Progenitor cell of endocrine pancreas (in vitro differentiated cells): ENCODE measurements around the gene CNDP1. TPM values are rescaled to one million over a fixed set of nuclear protein-coding genes. Genes with fewer than 3 reads are reported as not detected.

Source experiments
- DNase-seq: peaks from one replicate; pipeline ENCODE4 v3.0.0; 2021; ENCODE audit warnings: low spot score; ENCODE audit not compliant: unreplicated experiment
- H3K27ac Mint-ChIP-seq: 2 replicates; pipeline ENCODE4 v1.8.0; 2021; ENCODE audit warnings: mild to moderate bottlenecking, moderate library complexity, mixed read lengths
- H3K27me3 Mint-ChIP-seq: 2 replicates; pipeline ENCODE4 v1.8.0; 2021; ENCODE audit warnings: mixed read lengths
- H3K36me3 Mint-ChIP-seq: 2 replicates; pipeline ENCODE4 v1.8.0; 2022; ENCODE audit warnings: mixed read lengths; ENCODE audit not compliant: insufficient read depth
- H3K4me1 Mint-ChIP-seq: 2 replicates; pipeline ENCODE4 v1.8.0; 2021; ENCODE audit warnings: low read depth, mixed read lengths
- H3K4me3 Mint-ChIP-seq: 2 replicates; pipeline ENCODE4 v1.8.0; 2021; ENCODE audit warnings: low read depth, mild to moderate bottlenecking, moderate library complexity, mixed read lengths
- H3K9me3 Mint-ChIP-seq: 2 replicates; pipeline ENCODE4 v1.8.0; 2021; ENCODE audit warnings: low read depth, mixed read lengths
- total RNA-seq: library from RNA; stranded (reverse); gene quantifications from 2 replicates; pipeline ENCODE4 v1.2.1, GENCODE V29; 2021
- TF ChIP-seq, protein P1 (sequence below): fragments of 200-600 bp; sonication (generic); IDR thresholded peaks from one replicate; pipeline ENCODE4 v1.5.0; 2021; ENCODE audit warnings: antibody characterized with exemption, mild to moderate bottlenecking; ENCODE audit not compliant: unreplicated experiment

CNDP1 gene
- total RNA-seq, 1 donor from 2014 or later: 0.38 TPM

DNA sequence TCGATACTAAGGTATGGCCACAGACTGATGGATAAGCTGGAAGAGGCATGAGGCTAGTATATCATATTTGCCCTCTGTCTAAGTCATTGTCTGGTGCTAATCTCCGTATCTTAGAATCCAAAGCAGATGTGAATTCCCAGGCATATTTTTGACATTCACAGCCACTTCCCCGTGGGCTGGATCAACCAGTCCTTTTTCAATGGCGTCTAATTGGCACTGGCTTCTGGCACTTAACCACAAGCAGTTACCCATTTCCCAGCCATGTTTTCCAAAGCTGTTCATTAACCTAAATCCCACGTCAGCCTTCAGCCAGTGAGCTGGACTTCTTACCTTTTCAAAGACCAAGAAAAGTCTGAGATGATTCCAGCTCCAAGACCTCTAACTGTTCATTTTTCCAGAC lies 42.7 kb downstream of the CNDP1 start:
- TF ChIP-seq, protein P1, sequence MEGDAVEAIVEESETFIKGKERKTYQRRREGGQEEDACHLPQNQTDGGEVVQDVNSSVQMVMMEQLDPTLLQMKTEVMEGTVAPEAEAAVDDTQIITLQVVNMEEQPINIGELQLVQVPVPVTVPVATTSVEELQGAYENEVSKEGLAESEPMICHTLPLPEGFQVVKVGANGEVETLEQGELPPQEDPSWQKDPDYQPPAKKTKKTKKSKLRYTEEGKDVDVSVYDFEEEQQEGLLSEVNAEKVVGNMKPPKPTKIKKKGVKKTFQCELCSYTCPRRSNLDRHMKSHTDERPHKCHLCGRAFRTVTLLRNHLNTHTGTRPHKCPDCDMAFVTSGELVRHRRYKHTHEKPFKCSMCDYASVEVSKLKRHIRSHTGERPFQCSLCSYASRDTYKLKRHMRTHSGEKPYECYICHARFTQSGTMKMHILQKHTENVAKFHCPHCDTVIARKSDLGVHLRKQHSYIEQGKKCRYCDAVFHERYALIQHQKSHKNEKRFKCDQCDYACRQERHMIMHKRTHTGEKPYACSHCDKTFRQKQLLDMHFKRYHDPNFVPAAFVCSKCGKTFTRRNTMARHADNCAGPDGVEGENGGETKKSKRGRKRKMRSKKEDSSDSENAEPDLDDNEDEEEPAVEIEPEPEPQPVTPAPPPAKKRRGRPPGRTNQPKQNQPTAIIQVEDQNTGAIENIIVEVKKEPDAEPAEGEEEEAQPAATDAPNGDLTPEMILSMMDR: no peak
- no peaks in the 10 kb centered on the region for H3K9me3 Mint-ChIP-seq
- H3K4me3 Mint-ChIP-seq: no peak overlapping the region
- H3K27me3 Mint-ChIP-seq: peaks cover 22% of the 10 kb centered on the region
- no peak overlapping the region for H3K27ac Mint-ChIP-seq
- no peaks in the 10 kb centered on the region for H3K36me3 Mint-ChIP-seq
- H3K4me1 Mint-ChIP-seq: peaks cover 6% of the 10 kb centered on the region
- DNase-seq: no peak

DNA sequence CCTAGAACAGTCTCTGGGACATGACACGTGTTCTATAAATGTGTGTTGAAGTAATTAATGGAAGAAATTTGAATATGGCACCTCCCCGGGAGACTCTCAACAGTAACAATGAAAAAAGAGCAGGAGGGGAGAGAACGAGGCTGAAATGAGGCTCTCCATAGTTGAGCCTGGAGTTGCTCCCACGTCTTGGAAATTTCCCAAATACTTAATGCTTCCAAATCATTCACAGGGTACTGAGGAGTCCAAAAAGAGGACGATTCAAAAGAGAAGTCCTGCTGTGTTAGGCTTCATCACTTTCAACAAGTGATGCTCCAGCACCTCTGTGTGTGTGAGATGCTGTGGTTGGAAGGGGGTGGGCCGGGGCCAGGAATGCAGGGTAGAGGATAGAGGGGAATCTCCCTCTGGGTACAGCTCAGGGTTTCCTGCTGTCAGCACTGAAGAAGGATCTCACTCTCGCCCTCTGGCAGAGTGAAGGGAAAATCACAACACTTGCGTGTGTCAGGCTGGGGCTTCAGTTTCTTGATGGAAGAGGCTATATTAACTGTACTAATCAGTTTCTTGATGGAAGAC lies 45.3 kb downstream of the CNDP1 start:
- H3K27ac Mint-ChIP-seq: no peak overlapping the region
- H3K4me3 Mint-ChIP-seq: no peak overlapping the region
- no peak for DNase-seq
- H3K9me3 Mint-ChIP-seq: no peaks in the 10 kb centered on the region
- TF ChIP-seq, protein P1: no peak
- no peaks in the 10 kb centered on the region for H3K36me3 Mint-ChIP-seq
- H3K4me1 Mint-ChIP-seq: peaks cover 6% of the 10 kb centered on the region
- H3K27me3 Mint-ChIP-seq: peaks cover 26% of the 10 kb centered on the region

DNA sequence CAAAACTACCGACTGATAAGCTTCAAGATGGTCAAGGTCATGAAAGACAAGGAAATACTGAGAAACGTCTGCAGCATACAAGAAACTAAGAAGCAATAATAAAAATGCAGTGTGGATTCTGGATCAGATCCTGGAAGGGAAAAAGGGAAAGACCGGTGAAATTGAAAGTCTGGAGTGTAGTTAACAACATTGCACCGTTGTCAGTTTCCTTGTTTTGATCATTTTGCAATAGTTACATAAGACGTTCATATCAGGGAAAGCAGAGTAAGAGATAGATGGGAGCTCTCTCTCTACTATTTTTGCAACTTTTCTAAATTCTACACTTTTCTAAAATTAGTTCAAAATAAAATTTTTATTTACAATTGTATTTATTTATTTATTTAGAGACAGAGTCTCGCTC lies 48.3 kb downstream of the CNDP1 start:
- H3K27ac Mint-ChIP-seq: no peak overlapping the region
- TF ChIP-seq, protein P1: no peak
- H3K4me1 Mint-ChIP-seq: no peaks in the 10 kb centered on the region
- no peaks in the 10 kb centered on the region for H3K36me3 Mint-ChIP-seq
- DNase-seq: no peak
- H3K9me3 Mint-ChIP-seq: no peaks in the 10 kb centered on the region
- no peak overlapping the region for H3K4me3 Mint-ChIP-seq
- H3K27me3 Mint-ChIP-seq: peaks cover 44% of the 10 kb centered on the region

DNA sequence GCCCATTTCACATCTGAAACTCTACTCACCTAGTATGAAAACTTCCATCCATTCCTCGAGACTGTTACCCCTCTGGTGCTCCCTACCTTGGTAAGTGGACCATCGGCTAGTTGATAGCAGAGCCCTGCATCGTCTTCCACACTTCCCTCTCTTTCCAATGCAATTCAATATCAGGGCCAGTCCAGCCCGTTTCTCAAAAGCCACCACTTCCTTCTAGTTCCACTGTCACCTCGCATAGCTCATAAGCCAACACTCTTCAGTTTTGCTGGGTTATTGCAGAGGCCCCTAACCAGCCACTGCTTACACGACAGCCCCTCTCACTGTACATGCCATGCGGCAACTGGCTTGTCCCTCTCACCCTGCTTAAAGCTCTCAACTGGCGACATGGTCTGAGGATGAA lies 53.1 kb downstream of the CNDP1 start:
- no peak for DNase-seq
- H3K27me3 Mint-ChIP-seq: peaks cover 44% of the 10 kb centered on the region

DNA sequence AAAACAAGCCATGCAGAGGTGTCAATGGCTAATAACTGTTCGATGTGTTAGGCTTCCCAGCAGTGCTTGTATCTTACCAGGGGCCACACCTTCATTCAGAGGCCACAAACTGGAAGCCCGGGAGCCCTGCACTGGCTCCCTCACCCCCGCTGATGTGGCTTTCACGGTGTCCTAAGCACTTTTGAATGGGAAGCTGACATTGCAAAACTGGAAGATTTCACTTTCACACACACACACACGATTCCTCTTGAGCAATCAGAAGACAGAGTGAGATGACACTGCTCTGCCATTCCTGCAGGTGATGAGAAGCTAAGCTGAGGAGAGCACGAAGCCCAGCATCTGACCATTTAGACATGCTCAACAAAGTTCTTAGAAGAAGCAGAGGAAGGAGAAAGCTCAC lies 54.7 kb downstream of the CNDP1 start:
- no peaks in the 10 kb centered on the region for H3K9me3 Mint-ChIP-seq
- peaks cover 2% of the 10 kb centered on the region for H3K36me3 Mint-ChIP-seq
- H3K4me3 Mint-ChIP-seq: no peak overlapping the region
- no peak overlapping the region for H3K27ac Mint-ChIP-seq
- H3K27me3 Mint-ChIP-seq: peaks cover 38% of the 10 kb centered on the region
- H3K4me1 Mint-ChIP-seq: no peaks in the 10 kb centered on the region
- no peak for DNase-seq
- TF ChIP-seq, protein P1: no peak

More for the DNA sequence above, 53.1 kb downstream of the CNDP1 start:
- no peak overlapping the region for H3K4me3 Mint-ChIP-seq
- TF ChIP-seq, protein P1: no peak
- H3K9me3 Mint-ChIP-seq: no peaks in the 10 kb centered on the region
- no peak overlapping the region for H3K27ac Mint-ChIP-seq
- H3K4me1 Mint-ChIP-seq: no peaks in the 10 kb centered on the region
- no peaks in the 10 kb centered on the region for H3K36me3 Mint-ChIP-seq
